Gastrocnemius medialis (tissue), 4 donors: ENCODE measurements around the gene ATP6AP1.
"Not testable (repeated sequence)": the region's sequence is repeated elsewhere in the genome, so short reads cannot be mapped to it uniquely, and the experiment has no call there.

Source experiments
- CTCF ChIP-seq, 5 experiments: fragments of 450-650 bp in 3 of 5; fragments of 200-600 bp in 2 of 5; sonication (generic) in 2 of 5; IDR thresholded peaks in 4 of 5; conservative IDR thresholded peaks in 1 of 5; 1 replicate in 4 of 5; 2 replicates in 1 of 5; pipeline ENCODE4 v1.5.1; 2016 to 2019; ENCODE audit warnings: antibody characterized with exemption in 5 of 5, mild to moderate bottlenecking in 3 of 5, moderate library complexity in 3 of 5
- POLR2A ChIP-seq, 2 donors: fragments of 450-650 bp; IDR thresholded peaks; one replicate each; pipeline ENCODE4 v1.6.1; 2017; ENCODE audit warnings: antibody characterized with exemption in 2 of 2, mild to moderate bottlenecking in 2 of 2, moderate library complexity in 2 of 2

- TF ChIP-seq CTCF (IDR thresholded peaks at IDR 0.05 in 4 of 5, conservative IDR thresholded peaks at IDR 0.05 in 1 of 5); POLR2A (IDR thresholded peaks at IDR 0.05): not testable (repeated sequence)
Observed at GRCh38 chrX:154389812-154390747, 38.4 kb upstream of the ATP6AP1 start.
